Trophoblast cell (in vitro differentiated cells and primary cell): Measurements from ENCODE around the gene DENND4C.

ENCODE experiments used
- DNase-seq, 2 donors: peaks; one replicate each; pipeline ENCODE4 v3.0.0-alpha.2; 2016
- H2AFZ ChIP-seq: 2 replicates; pipeline ENCODE4 v1.6.1; 2013; ENCODE audit warnings: low read length, moderate library complexity, mild to moderate bottlenecking; ENCODE audit not compliant: insufficient read depth, poor library complexity
- H2AK5ac ChIP-seq: 2 replicates; pipeline ENCODE4 v1.6.1; 2013; ENCODE audit warnings: mild to moderate bottlenecking, low read length
- H2BK120ac ChIP-seq: 2 replicates; pipeline ENCODE4 v1.6.1; 2013; ENCODE audit warnings: low read length, mild to moderate bottlenecking, moderate library complexity; ENCODE audit not compliant: insufficient read depth, poor library complexity
- H2BK12ac ChIP-seq: 2 replicates; pipeline ENCODE4 v1.6.1; 2013; ENCODE audit warnings: mild to moderate bottlenecking, low read length, moderate library complexity
- H2BK5ac ChIP-seq: 2 replicates; pipeline ENCODE4 v1.6.1; 2013; ENCODE audit warnings: low read length, low read depth, moderate library complexity, mild to moderate bottlenecking; ENCODE audit not compliant: poor library complexity
- H3K14ac ChIP-seq: 2 replicates; pipeline ENCODE4 v1.6.1; 2013; ENCODE audit warnings: mild to moderate bottlenecking, low read length
- H3K18ac ChIP-seq: 2 replicates; pipeline ENCODE4 v1.6.1; 2013; ENCODE audit warnings: mild to moderate bottlenecking, low read length
- H3K23ac ChIP-seq: 2 replicates; pipeline ENCODE4 v1.6.1; 2013; ENCODE audit warnings: low read length
- H3K27ac ChIP-seq: 2 replicates; pipeline ENCODE4 v1.5.1; 2013; ENCODE audit warnings: low read depth, mild to moderate bottlenecking, inconsistent platforms, low read length, moderate library complexity
- H3K27me3 ChIP-seq: 2 replicates; pipeline ENCODE4 v1.6.1; 2013; ENCODE audit warnings: inconsistent platforms, mild to moderate bottlenecking, low read length, moderate library complexity; ENCODE audit not compliant: insufficient read depth
- H3K36me3 ChIP-seq, 2 experiments: 1 replicate in 1 of 2; 2 replicates in 1 of 2; pipeline ENCODE4 v1.6.1; 2013; ENCODE audit warnings: low read length in 2 of 2, mild to moderate bottlenecking in 2 of 2, moderate library complexity in 1 of 2; ENCODE audit not compliant: insufficient read depth in 2 of 2, control insufficient read depth in 1 of 2
- H3K4ac ChIP-seq: 2 replicates; pipeline ENCODE4 v1.6.1; 2013; ENCODE audit warnings: low read depth, mild to moderate bottlenecking, low read length, moderate library complexity
- H3K4me1 ChIP-seq, 2 experiments: 1 replicate in 1 of 2; 2 replicates in 1 of 2; pipeline ENCODE4 v1.6.1; 2013; ENCODE audit warnings: low read length in 2 of 2, mild to moderate bottlenecking in 2 of 2, moderate library complexity in 1 of 2; ENCODE audit not compliant: insufficient read depth in 2 of 2, control insufficient read depth in 1 of 2
- H3K4me2 ChIP-seq: 2 replicates; pipeline ENCODE4 v1.6.1; 2013; ENCODE audit warnings: inconsistent platforms, mild to moderate bottlenecking, low read length, moderate library complexity
- H3K4me3 ChIP-seq: 2 replicates; pipeline ENCODE4 v1.5.1; 2013; ENCODE audit warnings: mild to moderate bottlenecking, low read depth, low read length, inconsistent platforms
- H3K79me1 ChIP-seq: one replicate; pipeline ENCODE4 v1.6.1; 2013; ENCODE audit warnings: low read length
- H3K79me2 ChIP-seq: 2 replicates; pipeline ENCODE4 v1.6.1; 2013; ENCODE audit warnings: low read length, mild to moderate bottlenecking; ENCODE audit not compliant: control insufficient read depth, insufficient read depth, poor library complexity
- H3K9ac ChIP-seq: 2 replicates; pipeline ENCODE4 v1.6.1; 2013; ENCODE audit warnings: mild to moderate bottlenecking, low read length
- H3K9me3 ChIP-seq: 2 replicates; pipeline ENCODE4 v1.6.1; 2013; ENCODE audit warnings: low read depth, mild to moderate bottlenecking, control low read depth, inconsistent platforms, low read length; ENCODE audit not compliant: insufficient read depth
- H4K12ac ChIP-seq: 2 replicates; pipeline ENCODE4 v1.6.1; 2013; ENCODE audit warnings: low read depth, mild to moderate bottlenecking, low read length, moderate library complexity
- H4K8ac ChIP-seq: 2 replicates; pipeline ENCODE4 v1.6.1; 2013; ENCODE audit warnings: low read depth, mild to moderate bottlenecking, low read length, moderate library complexity
- H4K91ac ChIP-seq: one replicate; pipeline ENCODE4 v1.6.1; 2013; ENCODE audit warnings: low read depth, mild to moderate bottlenecking, low read length, moderate library complexity
- WGBS: extraction: QIAGEN DNeasy Blood & Tissue Kit; methylation state at CpG from one replicate; pipeline ENCODE4 v1.1.7; 2013; ENCODE audit warnings: missing lambda C conversion rate; ENCODE audit not compliant: insufficient read length, insufficient coverage; ENCODE audit errors: extremely low coverage; 5-methylcytosine and 5-hydroxymethylcytosine counted together

Gene DENND4C

GRCh38 chr9:19209188-19209587, 21.3 kb upstream of the DENND4C start:
- Histone ChIP-seq H3K23ac (no peak overlapping the region), H3K27ac (no peak overlapping the region), H3K4ac (no peak overlapping the region), H3K79me1 (no peaks in the 10 kb centered on the region), H3K36me3 (no peaks in the 10 kb centered on the region), H2BK12ac (no peak overlapping the region), H3K4me3 (no peak overlapping the region), H2BK5ac (no peak overlapping the region), H4K91ac (no peak overlapping the region), H2AK5ac (no peak overlapping the region), H4K12ac (no peak overlapping the region), H2BK120ac (no peak overlapping the region), H3K14ac (no peak overlapping the region), H3K27me3 (no peaks in the 10 kb centered on the region), H4K8ac (no peak overlapping the region), H3K9me3 (no peaks in the 10 kb centered on the region), H2AFZ (no peak overlapping the region), H3K9ac (no peak overlapping the region), H3K4me2 (no peak overlapping the region), H3K79me2 (no peaks in the 10 kb centered on the region), H3K4me1 (peaks cover 0 to 3% of the 10 kb centered on the region in 2 experiments), H3K18ac (no peak overlapping the region)
- DNase-seq = peak; percentile 30 to 78
- no CpG with 5 or more reads among the region's 4 CpGs for WGBS

GRCh38 chr9:19213823-19214222, 16.7 kb upstream of the DENND4C start:
- Histone ChIP-seq H3K4me3 (no peak overlapping the region), H4K12ac (no peak overlapping the region), H3K9me3 (no peaks in the 10 kb centered on the region), H2BK5ac (no peak overlapping the region), H3K4me1 (no peaks in the 10 kb centered on the region), H3K4ac (no peak overlapping the region), H3K27me3 (no peaks in the 10 kb centered on the region), H3K14ac (no peak overlapping the region), H3K79me1 (no peaks in the 10 kb centered on the region), H3K27ac (no peak overlapping the region), H2BK12ac (no peak overlapping the region), H4K8ac (no peak overlapping the region), H3K79me2 (no peaks in the 10 kb centered on the region), H3K23ac (no peak overlapping the region), H2BK120ac (no peak overlapping the region), H4K91ac (no peak overlapping the region), H3K9ac (no peak overlapping the region), H2AK5ac (no peak overlapping the region), H3K18ac (no peak overlapping the region), H3K4me2 (no peak overlapping the region), H3K36me3 (no peaks in the 10 kb centered on the region), H2AFZ (no peak overlapping the region)
- WGBS = no CpG with 5 or more reads among the region's 3 CpGs
- DNase-seq = no peak

GRCh38 chr9:19216466-19216865, 14.0 kb upstream of the DENND4C start:
- no peak overlapping the region for H2BK12ac ChIP-seq
- no peaks in the 10 kb centered on the region for H3K79me1 ChIP-seq
- H4K12ac ChIP-seq = no peak overlapping the region
- H3K9ac ChIP-seq = no peak overlapping the region
- no peak overlapping the region for H3K23ac ChIP-seq
- H3K4me3 ChIP-seq = no peak overlapping the region
- no peak overlapping the region for H2BK5ac ChIP-seq
- no peak overlapping the region for H3K14ac ChIP-seq
- DNase-seq = no peak
- no CpG with 5 or more reads among the region's 2 CpGs for WGBS
- H2AFZ ChIP-seq = no peak overlapping the region
- H4K91ac ChIP-seq = no peak overlapping the region
- H4K8ac ChIP-seq = no peak overlapping the region
- no peak overlapping the region for H3K4me2 ChIP-seq
- no peaks in the 10 kb centered on the region for H3K27me3 ChIP-seq
- no peaks in the 10 kb centered on the region for H3K79me2 ChIP-seq
- no peaks in the 10 kb centered on the region for H3K36me3 ChIP-seq
- no peaks in the 10 kb centered on the region for H3K9me3 ChIP-seq
- no peak overlapping the region for H2AK5ac ChIP-seq
- H3K27ac ChIP-seq = no peak overlapping the region
- H3K4ac ChIP-seq = no peak overlapping the region
- H2BK120ac ChIP-seq = no peak overlapping the region
- no peaks in the 10 kb centered on the region for H3K4me1 ChIP-seq
- H3K18ac ChIP-seq = no peak overlapping the region

- no peaks in the 10 kb centered on the region for H3K79me1 ChIP-seq
- H3K27me3 ChIP-seq = no peaks in the 10 kb centered on the region
- no peak overlapping the region for H4K91ac ChIP-seq
- peak; percentile 79 to 87 for DNase-seq
- no peaks in the 10 kb centered on the region for H3K79me2 ChIP-seq
- no peak overlapping the region for H2AFZ ChIP-seq
- no peak overlapping the region for H4K12ac ChIP-seq
- H2BK12ac ChIP-seq = no peak overlapping the region
- no CpG with 5 or more reads among the region's 10 CpGs for WGBS
- no peak overlapping the region for H3K9ac ChIP-seq
- H2AK5ac ChIP-seq = no peak overlapping the region
- no peak overlapping the region for H4K8ac ChIP-seq
- no peaks in the 10 kb centered on the region for H3K9me3 ChIP-seq
- H3K4me1 ChIP-seq = peaks cover 0 to 2% of the 10 kb centered on the region in 2 experiments
- H3K4me2 ChIP-seq = no peak overlapping the region
- no peak overlapping the region for H2BK120ac ChIP-seq
- no peak overlapping the region for H3K18ac ChIP-seq
- no peak overlapping the region for H3K4ac ChIP-seq
- no peak overlapping the region for H3K14ac ChIP-seq
- no peak overlapping the region for H3K27ac ChIP-seq
- no peak overlapping the region for H3K23ac ChIP-seq
- no peak overlapping the region for H2BK5ac ChIP-seq
- no peak overlapping the region for H3K4me3 ChIP-seq
- no peaks in the 10 kb centered on the region for H3K36me3 ChIP-seq
Observed at GRCh38 chr9:19221326-19221725, 9.2 kb upstream of the DENND4C start.
